SK-N-SH (cell line): ENCODE measurements around the gene HIPK2. TPM values are rescaled to one million over a fixed set of nuclear protein-coding genes. Genes with fewer than 3 reads are reported as not detected.

Experiments
- CTCF ChIA-PET: fragments of 300-600, 350-600 bp; formaldehyde crosslinking; extraction: SDS; loops from one replicate; lab custom pipeline; 2021; lab: Yijun Ruan, JAX
- POLR2A ChIA-PET: fragments of 350-600 bp; sonication (Branson Sonifier 250); formaldehyde crosslinking; extraction: SDS; loops from one replicate; lab custom pipeline; 2020; ENCODE audit warnings: antibody characterized with exemption, inconsistent platforms; lab: Yijun Ruan, JAX
- DNase-seq: peaks from one replicate; pipeline ENCODE4 v3.0.0; 2012
- H2AFZ ChIP-seq: fragments of 200-600 bp; sonication (generic); 2 replicates; pipeline ENCODE4 v1.8.1; 2016; ENCODE audit warnings: antibody characterized with exemption, mild to moderate bottlenecking, low read depth
- H3F3A ChIP-seq: fragments of 200-600 bp; sonication (generic); replicated peaks from 2 replicates; pipeline ENCODE3; 2016; ENCODE audit warnings: antibody characterized with exemption, mild to moderate bottlenecking; ENCODE audit not compliant: insufficient read depth
- H3K27ac ChIP-seq, 2 experiments: fragments of 200-500 bp in 1 of 2; fragments of 200-600 bp in 1 of 2; sonication (Bioruptor generic) in 1 of 2; sonication (generic), shearing (Covaris generic) in 1 of 2; 2 replicates each; pipeline versions ENCODE4 v1.5.1 to v1.6.1; 2014 to 2016; ENCODE audit warnings: low read depth in 2 of 2, inconsistent platforms in 1 of 2, low read length in 1 of 2, mild to moderate bottlenecking in 1 of 2, mixed read lengths in 1 of 2
- H3K27me3 ChIP-seq: fragments of 200-600 bp; sonication (generic), shearing (Covaris generic); 2 replicates; pipeline ENCODE4 v1.6.1; 2016; ENCODE audit warnings: mixed run types; ENCODE audit not compliant: insufficient read depth
- H3K36me3 ChIP-seq, 2 experiments: fragments of 200-500 bp in 1 of 2; fragments of 200-600 bp in 1 of 2; sonication (Bioruptor generic) in 1 of 2; sonication (generic) in 1 of 2; replicated peaks in 1 of 2; 2 replicates each; pipeline versions ENCODE3 to v1.5.1; 2014 to 2016; ENCODE audit warnings: low read length in 1 of 2, mild to moderate bottlenecking in 1 of 2; ENCODE audit not compliant: insufficient read depth in 2 of 2, control insufficient read depth in 1 of 2
- H3K4me1 ChIP-seq, 2 experiments: fragments of 200-500 bp in 1 of 2; fragments of 200-600 bp in 1 of 2; sonication (Bioruptor generic) in 1 of 2; sonication (generic), shearing (Covaris generic) in 1 of 2; 2 replicates each; pipeline versions ENCODE4 v1.5.1 to v1.6.1; 2014 to 2016; ENCODE audit warnings: low read depth in 1 of 2, low read length in 1 of 2, mixed run types in 1 of 2; ENCODE audit not compliant: insufficient read depth in 2 of 2, control insufficient read depth in 1 of 2
- H3K4me2 ChIP-seq: fragments of 200-600 bp; sonication (generic), shearing (Covaris generic); 2 replicates; pipeline ENCODE4 v1.6.1; 2017; ENCODE audit warnings: mixed run types
- H3K4me3 ChIP-seq, 2 experiments: fragments of 200-500 bp in 1 of 2; fragments of 200-600 bp in 1 of 2; sonication (Bioruptor generic) in 1 of 2; sonication (generic), shearing (Covaris generic) in 1 of 2; 2 replicates each; pipeline versions ENCODE4 v1.5.1 to v1.8.1; 2014 to 2016; ENCODE audit warnings: low read depth in 2 of 2, inconsistent platforms in 1 of 2, low read length in 1 of 2, mild to moderate bottlenecking in 1 of 2, mixed read lengths in 1 of 2, moderate library complexity in 1 of 2
- H3K79me2 ChIP-seq: fragments of 200-600 bp; sonication (generic); 2 replicates; pipeline ENCODE4 v1.8.1; 2017; ENCODE audit warnings: mild to moderate bottlenecking; ENCODE audit not compliant: insufficient read depth
- H3K9ac ChIP-seq: fragments of 200-600 bp; sonication (generic); 2 replicates; pipeline ENCODE4 v1.6.1; 2017; ENCODE audit warnings: mixed run types
- H3K9me2 ChIP-seq: fragments of 200-600 bp; sonication (generic); 2 replicates; pipeline ENCODE4 v1.6.1; 2017; ENCODE audit warnings: mixed run types
- H3K9me3 ChIP-seq: fragments of 200-600 bp; sonication (generic); 2 replicates; pipeline ENCODE4 v1.6.1; 2017; ENCODE audit warnings: mixed run types, mild to moderate bottlenecking, moderate library complexity
- H4K20me1 ChIP-seq: fragments of 200-600 bp; sonication (generic); 2 replicates; pipeline ENCODE4 v1.6.1; 2017; ENCODE audit warnings: mild to moderate bottlenecking, mixed run types; ENCODE audit not compliant: insufficient read depth
- CHD2 ChIP-seq: fragments of 150-350 bp; IDR thresholded peaks from 2 replicates; pipeline ENCODE4 v1.6.1; 2018; ENCODE audit warnings: low read length; ENCODE audit not compliant: partially characterized antibody
- GATA2 ChIP-seq: sonication (generic); formaldehyde crosslinking; IDR thresholded peaks from 2 replicates; pipeline ENCODE4 v1.5.0; 2020; ENCODE audit warnings: mild to moderate bottlenecking, missing genetic modification reagents
- MEF2A ChIP-seq: IDR thresholded peaks from 2 replicates; pipeline ENCODE4 v1.4.0; 2012; ENCODE audit warnings: low read depth, borderline replicate concordance
- MXI1 ChIP-seq: IDR thresholded peaks from 2 replicates; pipeline ENCODE4 v1.6.1; 2012; ENCODE audit warnings: mild to moderate bottlenecking, low read depth, low read length, improper control_type of control experiment
- NFIC ChIP-seq: IDR thresholded peaks from 2 replicates; pipeline ENCODE4 v1.4.0; 2012; ENCODE audit warnings: borderline replicate concordance
- PBX3 ChIP-seq: IDR thresholded peaks from 2 replicates; pipeline ENCODE4; 2012
- POLR2AphosphoS5 ChIP-seq: IDR thresholded peaks from 2 replicates; pipeline ENCODE4 v1.6.1; 2012; ENCODE audit warnings: low read depth, low read length
- REST ChIP-seq: IDR thresholded peaks from 2 replicates; pipeline ENCODE4 v1.6.1; 2012; ENCODE audit warnings: mild to moderate bottlenecking, low read depth, low read length, moderate library complexity
- SIN3A ChIP-seq: IDR thresholded peaks from 2 replicates; pipeline ENCODE4 v1.6.1; 2012; ENCODE audit warnings: low read depth, mild to moderate bottlenecking, low read length, moderate library complexity, borderline replicate concordance
- SMC3 ChIP-seq: IDR thresholded peaks from 2 replicates; pipeline ENCODE4 v1.6.1; 2012; ENCODE audit warnings: low read depth, low read length, improper control_type of control experiment
- TCF12 ChIP-seq: IDR thresholded peaks from 2 replicates; pipeline ENCODE4 v1.4.0; 2012
- TEAD4 ChIP-seq: IDR thresholded peaks from 2 replicates; pipeline ENCODE4 v1.4.0; 2012; ENCODE audit warnings: mild to moderate bottlenecking, borderline replicate concordance; ENCODE audit not compliant: insufficient read depth
- USF1 ChIP-seq: IDR thresholded peaks from 2 replicates; pipeline ENCODE4 v1.4.0; 2012; ENCODE audit warnings: low read depth, borderline replicate concordance
- YY1 ChIP-seq: IDR thresholded peaks from 2 replicates; pipeline ENCODE4 v1.4.0; 2012; ENCODE audit warnings: low read depth, mild to moderate bottlenecking
- WGBS: methylation state at CpG from one replicate; pipeline ENCODE4 v1.1.6; 2017; ENCODE audit warnings: low lambda C conversion rate; 5-methylcytosine and 5-hydroxymethylcytosine counted together
- polyA plus RNA-seq, 3 experiments: library from polyadenylated mRNA; depleted of rRNA; stranded (reverse); fragments of >200 nt; gene quantifications; 2 replicates each; pipeline ENCODE4 v1.2.3, GENCODE V29; 2012
- TF ChIP-seq, protein P1 (sequence below): fragments of 150-350 bp; IDR thresholded peaks from 2 replicates; pipeline ENCODE4 v1.6.1; 2016; ENCODE audit warnings: mild to moderate bottlenecking, low read depth, low read length
- TF ChIP-seq, protein P2 (sequence below): fragments of 200-600 bp; sonication (generic); IDR thresholded peaks from 2 replicates; pipeline ENCODE4 v1.6.1; 2017; ENCODE audit warnings: antibody characterized with exemption, mild to moderate bottlenecking, moderate library complexity
- TF ChIP-seq, protein P3 (sequence below): IDR thresholded peaks from 2 replicates; pipeline ENCODE4 v1.4.0; 2012; ENCODE audit warnings: low read depth, borderline replicate concordance
- TF ChIP-seq, protein P4 (sequence below): IDR thresholded peaks from 2 replicates; pipeline ENCODE4 v1.4.0; 2012; ENCODE audit warnings: low read depth

Gene HIPK2
- polyA plus RNA-seq, 1 of the 3 experiments (the other 2 are of a cell fraction): 14.2 TPM

DNA sequence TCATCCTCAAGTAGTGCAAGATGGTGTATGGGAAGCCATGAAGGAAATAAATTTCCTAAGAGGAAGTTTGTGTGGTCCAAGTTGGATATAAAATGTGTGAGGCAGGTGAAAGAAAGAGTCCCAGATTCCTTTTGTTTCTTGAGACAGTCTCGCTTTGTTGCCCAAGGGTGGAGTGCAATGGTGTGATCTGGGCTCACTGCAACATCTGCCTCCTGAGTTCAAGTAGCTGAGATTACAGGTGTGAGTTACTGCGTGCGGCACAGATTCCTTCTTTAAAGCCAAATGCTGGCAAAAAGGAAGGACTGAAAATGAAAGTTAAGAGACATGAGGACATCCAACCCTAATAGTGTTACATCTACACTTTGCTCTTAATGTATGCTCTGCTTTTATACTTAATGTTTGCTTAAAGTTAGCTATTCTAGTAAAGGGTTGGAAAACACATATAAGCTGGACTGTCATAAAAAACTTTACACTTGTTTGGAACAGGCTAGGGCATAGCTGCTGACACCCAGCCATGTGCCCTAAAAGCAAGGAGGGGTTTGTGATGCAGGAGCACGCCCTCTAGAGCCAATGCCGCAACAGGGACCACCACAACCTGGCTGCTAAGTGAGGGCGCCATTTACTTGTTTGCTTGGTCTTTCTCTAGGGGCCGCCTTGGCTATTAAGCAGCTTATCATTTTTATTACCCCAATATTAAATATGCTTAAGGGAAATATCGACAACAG is 219.8 kb downstream of the HIPK2 start:
- no peak overlapping the region for H3K9ac ChIP-seq
- H3K9me3 ChIP-seq: no peaks in the 10 kb centered on the region
- H3K4me3 ChIP-seq: no peak overlapping the region
- 83% methylated on average over 8 of the region's 8 CpGs for WGBS
- H3K27ac ChIP-seq: no peak overlapping the region
- no peak for TF ChIP-seq NFIC
- TF ChIP-seq USF1: no peak
- TF ChIP-seq, protein P1, sequence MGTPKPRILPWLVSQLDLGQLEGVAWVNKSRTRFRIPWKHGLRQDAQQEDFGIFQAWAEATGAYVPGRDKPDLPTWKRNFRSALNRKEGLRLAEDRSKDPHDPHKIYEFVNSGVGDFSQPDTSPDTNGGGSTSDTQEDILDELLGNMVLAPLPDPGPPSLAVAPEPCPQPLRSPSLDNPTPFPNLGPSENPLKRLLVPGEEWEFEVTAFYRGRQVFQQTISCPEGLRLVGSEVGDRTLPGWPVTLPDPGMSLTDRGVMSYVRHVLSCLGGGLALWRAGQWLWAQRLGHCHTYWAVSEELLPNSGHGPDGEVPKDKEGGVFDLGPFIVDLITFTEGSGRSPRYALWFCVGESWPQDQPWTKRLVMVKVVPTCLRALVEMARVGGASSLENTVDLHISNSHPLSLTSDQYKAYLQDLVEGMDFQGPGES: no peak
- TF ChIP-seq TCF12: no peak
- TF ChIP-seq GATA2: no peak
- TF ChIP-seq YY1: no peak
- TF ChIP-seq POLR2AphosphoS5: no peak
- TF ChIP-seq, protein P2, sequence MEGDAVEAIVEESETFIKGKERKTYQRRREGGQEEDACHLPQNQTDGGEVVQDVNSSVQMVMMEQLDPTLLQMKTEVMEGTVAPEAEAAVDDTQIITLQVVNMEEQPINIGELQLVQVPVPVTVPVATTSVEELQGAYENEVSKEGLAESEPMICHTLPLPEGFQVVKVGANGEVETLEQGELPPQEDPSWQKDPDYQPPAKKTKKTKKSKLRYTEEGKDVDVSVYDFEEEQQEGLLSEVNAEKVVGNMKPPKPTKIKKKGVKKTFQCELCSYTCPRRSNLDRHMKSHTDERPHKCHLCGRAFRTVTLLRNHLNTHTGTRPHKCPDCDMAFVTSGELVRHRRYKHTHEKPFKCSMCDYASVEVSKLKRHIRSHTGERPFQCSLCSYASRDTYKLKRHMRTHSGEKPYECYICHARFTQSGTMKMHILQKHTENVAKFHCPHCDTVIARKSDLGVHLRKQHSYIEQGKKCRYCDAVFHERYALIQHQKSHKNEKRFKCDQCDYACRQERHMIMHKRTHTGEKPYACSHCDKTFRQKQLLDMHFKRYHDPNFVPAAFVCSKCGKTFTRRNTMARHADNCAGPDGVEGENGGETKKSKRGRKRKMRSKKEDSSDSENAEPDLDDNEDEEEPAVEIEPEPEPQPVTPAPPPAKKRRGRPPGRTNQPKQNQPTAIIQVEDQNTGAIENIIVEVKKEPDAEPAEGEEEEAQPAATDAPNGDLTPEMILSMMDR: no peak
- TF ChIP-seq, protein P3, sequence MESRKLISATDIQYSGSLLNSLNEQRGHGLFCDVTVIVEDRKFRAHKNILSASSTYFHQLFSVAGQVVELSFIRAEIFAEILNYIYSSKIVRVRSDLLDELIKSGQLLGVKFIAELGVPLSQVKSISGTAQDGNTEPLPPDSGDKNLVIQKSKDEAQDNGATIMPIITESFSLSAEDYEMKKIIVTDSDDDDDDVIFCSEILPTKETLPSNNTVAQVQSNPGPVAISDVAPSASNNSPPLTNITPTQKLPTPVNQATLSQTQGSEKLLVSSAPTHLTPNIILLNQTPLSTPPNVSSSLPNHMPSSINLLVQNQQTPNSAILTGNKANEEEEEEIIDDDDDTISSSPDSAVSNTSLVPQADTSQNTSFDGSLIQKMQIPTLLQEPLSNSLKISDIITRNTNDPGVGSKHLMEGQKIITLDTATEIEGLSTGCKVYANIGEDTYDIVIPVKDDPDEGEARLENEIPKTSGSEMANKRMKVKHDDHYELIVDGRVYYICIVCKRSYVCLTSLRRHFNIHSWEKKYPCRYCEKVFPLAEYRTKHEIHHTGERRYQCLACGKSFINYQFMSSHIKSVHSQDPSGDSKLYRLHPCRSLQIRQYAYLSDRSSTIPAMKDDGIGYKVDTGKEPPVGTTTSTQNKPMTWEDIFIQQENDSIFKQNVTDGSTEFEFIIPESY: no peak
- no peak for TF ChIP-seq MEF2A
- TF ChIP-seq CHD2: no peak
- TF ChIP-seq SIN3A: no peak
- TF ChIP-seq MXI1: no peak
- TF ChIP-seq REST: no peak
- TF ChIP-seq SMC3: no peak
- TF ChIP-seq, protein P4, sequence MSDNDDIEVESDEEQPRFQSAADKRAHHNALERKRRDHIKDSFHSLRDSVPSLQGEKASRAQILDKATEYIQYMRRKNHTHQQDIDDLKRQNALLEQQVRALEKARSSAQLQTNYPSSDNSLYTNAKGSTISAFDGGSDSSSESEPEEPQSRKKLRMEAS: no peak
- TF ChIP-seq PBX3: no peak
- TF ChIP-seq TEAD4: no peak
- H3K4me2 ChIP-seq: no peak overlapping the region
- H3K79me2 ChIP-seq: no peaks in the 10 kb centered on the region
- ChIA-PET POLR2A (interaction anchor here (0.7 kb wide), 1 partner anchor 389 kb away, joined by 3 read pairs; no protein-coding TSS in a partner anchor), CTCF (interaction anchor here (0.8 to 1.6 kb wide), 6 partner anchors 9 to 63 kb away, joined by 3 to 4 read pairs (median 3); no protein-coding TSS in a partner anchor)
- no peaks in the 10 kb centered on the region for H4K20me1 ChIP-seq
- H2AFZ ChIP-seq: no peak overlapping the region
- no peaks in the 10 kb centered on the region for H3K36me3 ChIP-seq
- no peaks in the 10 kb centered on the region for H3K27me3 ChIP-seq
- no peaks in the 10 kb centered on the region for H3K4me1 ChIP-seq
- H3K9me2 ChIP-seq: no peaks in the 10 kb centered on the region
- no peak for DNase-seq
- H3F3A ChIP-seq: no peaks in the 10 kb centered on the region
